22Rv1 (cell line): ENCODE data around the gene TMX3.

Source experiments
- CTCF ChIP-seq: fragments of 450-650 bp; IDR thresholded peaks from 2 replicates; pipeline ENCODE4 v1.5.1; 2017; ENCODE audit warnings: mild to moderate bottlenecking
- ZFX ChIP-seq: fragments of 450-650 bp; IDR thresholded peaks from 2 replicates; pipeline ENCODE4 v1.6.1; 2017; ENCODE audit warnings: antibody characterized with exemption, borderline replicate concordance

- TF ChIP-seq CTCF (0 out of 2 replicates have a peak, but pooled peaks have one; percentile 7), ZFX (no peak)
Measured at GRCh38 chr18:68733707-68734106, 18.8 kb upstream of the TMX3 start.
